Gastroesophageal sphincter (tissue), 4 donors: ENCODE data around the gene OR8B3. TPM values are rescaled to one million over a fixed set of nuclear protein-coding genes. Genes with fewer than 3 reads are reported as not detected.
"Not testable (repeated sequence)": the region's sequence is repeated elsewhere in the genome, so short reads cannot be mapped to it uniquely, and the experiment has no call there.

Experiments
- ATAC-seq: fragments of 150-250 bp; one replicate; pipeline ENCODE4 v1.9.1; 2016; ENCODE audit warnings: mild to moderate bottlenecking, moderate library complexity
- H3K27ac ChIP-seq, 4 donors: fragments of 200-600 bp; sonication (generic) in 3 of 4; 1 replicate in 3 of 4; 2 replicates in 1 of 4; pipeline ENCODE4 v1.5.1; 2016 to 2019
- H3K27me3 ChIP-seq: fragments of 200-600 bp; sonication (generic); one replicate; pipeline ENCODE4 v1.5.1; 2019
- H3K36me3 ChIP-seq, 2 donors: fragments of 200-600 bp; sonication (generic); one replicate each; pipeline ENCODE4 v1.5.1; 2019; ENCODE audit warnings: control low read depth in 1 of 2
- H3K4me1 ChIP-seq, 3 donors: fragments of 200-600 bp; sonication (generic); 1 replicate in 2 of 3; 2 replicates in 1 of 3; pipeline ENCODE4 v1.5.1; 2016 to 2019; ENCODE audit warnings: control low read depth in 2 of 3
- H3K4me3 ChIP-seq, 2 donors: fragments of 200-600 bp; sonication (generic); one replicate each; pipeline ENCODE4 v1.5.1; 2019; ENCODE audit warnings: mild to moderate bottlenecking in 1 of 2, moderate library complexity in 1 of 2
- H3K9me3 ChIP-seq, 3 donors: fragments of 200-600 bp; sonication (generic); one replicate each; pipeline ENCODE4 v1.5.1; 2017 to 2019; ENCODE audit warnings: control low read depth in 2 of 3
- EP300 ChIP-seq: sonication (generic); formaldehyde crosslinking; IDR thresholded peaks from one replicate; pipeline ENCODE4 v1.6.1; 2017; ENCODE audit warnings: antibody characterized with exemption, mild to moderate bottlenecking
- POLR2A ChIP-seq, 2 donors: fragments of 450-650 bp; IDR thresholded peaks; one replicate each; pipeline ENCODE4 v1.6.1; 2017; ENCODE audit warnings: antibody characterized with exemption in 2 of 2, mild to moderate bottlenecking in 2 of 2, moderate library complexity in 1 of 2
- POLR2AphosphoS5 ChIP-seq: sonication (generic); formaldehyde crosslinking; IDR thresholded peaks from one replicate; pipeline ENCODE4 v1.6.1; 2017; ENCODE audit warnings: antibody characterized with exemption
- WGBS, 2 donors: methylation state at CpG; one replicate each; pipeline ENCODE4 v1.1.5; 2018; ENCODE audit warnings: low coverage in 1 of 2; 5-methylcytosine and 5-hydroxymethylcytosine counted together
- total RNA-seq, 4 donors: library from RNA; depleted of rRNA; stranded (reverse); fragments of >200 nt; gene quantifications; one replicate each; pipeline ENCODE4 v1.1.0, GENCODE V29; 2016
- TF ChIP-seq, protein P1 (sequence below), 4 experiments: fragments of 200-600 bp in 2 of 4; fragments of 450-650 bp in 2 of 4; sonication (generic) in 1 of 4; IDR thresholded peaks; one replicate each; pipeline ENCODE4 v1.5.1; 2017 to 2019; ENCODE audit warnings: antibody characterized with exemption in 4 of 4, mild to moderate bottlenecking in 2 of 4, moderate library complexity in 2 of 4

OR8B3 gene
- total RNA-seq, 4 donors from 2014 or later, result not detected

DNA sequence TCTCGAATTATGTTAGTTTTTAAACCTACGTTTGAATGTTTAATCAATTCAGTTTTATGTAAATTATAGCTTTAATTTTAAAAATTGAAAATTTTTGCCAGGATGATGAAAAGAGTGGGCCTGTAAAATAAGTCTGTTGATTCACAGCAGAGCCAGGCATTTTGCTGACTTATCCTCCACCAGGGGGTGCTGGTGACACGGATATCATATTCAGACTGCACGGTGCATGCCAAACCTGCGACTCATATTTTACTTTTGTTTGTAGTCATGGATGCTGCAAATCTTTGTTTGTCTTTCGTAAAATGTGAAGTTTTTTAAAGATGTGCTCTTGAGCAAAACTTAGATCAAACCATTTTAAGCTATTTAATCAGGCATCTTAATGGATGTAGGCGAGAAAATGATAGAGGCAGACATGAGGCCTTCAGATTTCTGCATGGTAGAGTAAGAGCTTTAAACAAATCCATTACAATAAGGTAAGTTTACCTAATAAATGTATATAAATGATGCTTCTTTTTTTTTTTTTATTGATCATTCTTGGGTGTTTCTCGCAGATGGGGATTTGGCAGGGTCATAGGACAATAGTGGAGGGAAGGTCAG, 3.6 kb upstream of the OR8B3 start:
- WGBS, 2 donors, result 38 to 44% methylated on average over 7 to 8 of the region's 8 CpGs
- H3K27me3 ChIP-seq, result no peaks in the 10 kb centered on the region
- H3K9me3 ChIP-seq, result no peaks in the 10 kb centered on the region
- H3K4me1 ChIP-seq, result no peaks in the 10 kb centered on the region
- no peak overlapping the region for H3K27ac ChIP-seq
- H3K36me3 ChIP-seq, result no peaks in the 10 kb centered on the region
- no peak for TF ChIP-seq POLR2A (IDR thresholded peaks at IDR 0.05)
- TF ChIP-seq, protein P1, sequence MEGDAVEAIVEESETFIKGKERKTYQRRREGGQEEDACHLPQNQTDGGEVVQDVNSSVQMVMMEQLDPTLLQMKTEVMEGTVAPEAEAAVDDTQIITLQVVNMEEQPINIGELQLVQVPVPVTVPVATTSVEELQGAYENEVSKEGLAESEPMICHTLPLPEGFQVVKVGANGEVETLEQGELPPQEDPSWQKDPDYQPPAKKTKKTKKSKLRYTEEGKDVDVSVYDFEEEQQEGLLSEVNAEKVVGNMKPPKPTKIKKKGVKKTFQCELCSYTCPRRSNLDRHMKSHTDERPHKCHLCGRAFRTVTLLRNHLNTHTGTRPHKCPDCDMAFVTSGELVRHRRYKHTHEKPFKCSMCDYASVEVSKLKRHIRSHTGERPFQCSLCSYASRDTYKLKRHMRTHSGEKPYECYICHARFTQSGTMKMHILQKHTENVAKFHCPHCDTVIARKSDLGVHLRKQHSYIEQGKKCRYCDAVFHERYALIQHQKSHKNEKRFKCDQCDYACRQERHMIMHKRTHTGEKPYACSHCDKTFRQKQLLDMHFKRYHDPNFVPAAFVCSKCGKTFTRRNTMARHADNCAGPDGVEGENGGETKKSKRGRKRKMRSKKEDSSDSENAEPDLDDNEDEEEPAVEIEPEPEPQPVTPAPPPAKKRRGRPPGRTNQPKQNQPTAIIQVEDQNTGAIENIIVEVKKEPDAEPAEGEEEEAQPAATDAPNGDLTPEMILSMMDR (IDR thresholded peaks at IDR 0.05), result peak in 2 of 4 experiments; percentile 37 to 46
- ATAC-seq, result no peak
- H3K4me3 ChIP-seq, result no peak overlapping the region

DNA sequence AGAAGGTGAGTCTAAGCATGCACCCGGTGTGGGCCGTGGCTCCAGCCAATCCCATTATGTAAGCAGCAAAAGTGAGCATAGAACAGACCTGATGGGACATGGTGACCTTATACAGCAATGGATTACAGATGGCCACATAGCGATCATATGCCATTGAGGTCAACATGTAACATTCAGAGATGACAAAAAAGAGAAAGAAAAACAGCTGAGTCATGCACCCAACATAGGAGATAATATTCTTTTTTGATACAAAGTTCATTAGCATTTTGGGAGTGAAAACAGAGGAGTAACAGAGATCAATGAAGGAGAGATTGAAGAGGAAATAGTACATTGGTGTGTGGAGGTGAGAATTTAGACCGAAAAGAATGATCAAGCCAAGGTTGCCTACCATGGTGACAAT, 2.0 kb downstream of the OR8B3 start:
- WGBS, 2 donors, result 69 to 80% methylated on average over 1 to 3 of the region's 4 CpGs
- H3K27me3 ChIP-seq, H3K4me1 ChIP-seq, ATAC-seq, H3K27ac ChIP-seq, H3K36me3 ChIP-seq, H3K4me3 ChIP-seq, H3K9me3 ChIP-seq: not testable (repeated sequence)

DNA sequence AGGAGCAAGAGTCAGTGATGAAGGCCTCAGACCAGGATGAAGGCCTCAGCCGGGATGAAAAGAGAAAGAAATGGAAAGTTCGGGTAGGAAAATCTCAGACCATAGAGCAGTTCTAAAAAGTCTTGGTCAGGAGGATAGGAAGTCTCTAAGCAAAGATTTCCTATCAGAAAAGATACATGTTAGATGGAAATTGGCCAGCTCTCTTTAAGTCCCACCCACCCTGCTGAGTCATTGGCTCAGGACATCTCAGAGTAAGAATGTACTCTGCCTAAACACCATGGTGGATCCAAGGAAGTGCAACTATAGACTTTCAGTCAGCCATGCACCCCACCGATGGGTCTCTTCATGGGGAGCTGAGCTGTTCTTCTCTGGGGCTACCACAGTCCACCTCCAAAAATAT, 4.4 kb downstream of the OR8B3 start:
- no peaks in the 10 kb centered on the region for H3K4me1 ChIP-seq
- TF ChIP-seq POLR2AphosphoS5 (no peak), EP300 (no peak), POLR2A (IDR thresholded peaks at IDR 0.05) (no peak)
- TF ChIP-seq, protein P1 (IDR thresholded peaks at IDR 0.05), result no peak
- no peak for ATAC-seq
- no peak overlapping the region for H3K27ac ChIP-seq
- H3K27me3 ChIP-seq, result peaks cover 6% of the 10 kb centered on the region
- no peaks in the 10 kb centered on the region for H3K9me3 ChIP-seq
- 82 to 96% methylated on average over 3 of the region's 3 CpGs for WGBS, 2 donors
- H3K36me3 ChIP-seq, result no peaks in the 10 kb centered on the region
- no peak overlapping the region for H3K4me3 ChIP-seq

DNA sequence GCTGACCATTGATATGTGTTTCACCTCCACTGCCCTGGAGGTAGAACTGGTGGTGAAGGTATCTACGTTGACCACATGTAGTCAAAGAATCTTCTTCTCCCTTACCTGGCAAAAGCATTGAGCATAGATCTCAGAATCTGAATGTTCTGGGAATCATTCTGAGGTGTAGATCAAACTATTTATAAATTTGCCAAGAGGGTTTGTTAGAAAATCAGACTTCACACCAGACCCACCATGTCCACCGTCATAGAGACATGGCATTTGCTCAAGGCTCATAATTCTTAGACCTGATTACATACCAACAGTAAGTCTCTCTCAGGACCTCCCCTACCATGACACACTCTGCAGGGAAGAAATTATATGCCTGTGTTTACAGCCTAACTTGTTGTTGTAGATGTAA, 14.4 kb downstream of the OR8B3 start, which contains the start of gene OR8B2:
TSS of gene OR8B2 (minus strand) at position 101 of the 400 bp plus-strand sequence. CDS start 1,156 bp downstream, outside the sequence.
- Histone ChIP-seq H3K9me3 (no peaks in the 10 kb centered on the region), H3K4me3 (no peak within 1 kb of the TSS), H3K4me1 (no peaks in the 10 kb centered on the region), H3K27ac (no peak within 1 kb of the TSS), H3K27me3 (no peaks in the 10 kb centered on the region), H3K36me3 (no peaks in the 10 kb centered on the region)
- ATAC-seq, result no peak
- WGBS, 2 donors, result 80 to 87% methylated on average over 2 of the region's 2 CpGs
- TF ChIP-seq, protein P1 (IDR thresholded peaks at IDR 0.05), result no peak
- TF ChIP-seq POLR2A (IDR thresholded peaks at IDR 0.05) (no peak), POLR2AphosphoS5 (no peak), EP300 (no peak)

DNA sequence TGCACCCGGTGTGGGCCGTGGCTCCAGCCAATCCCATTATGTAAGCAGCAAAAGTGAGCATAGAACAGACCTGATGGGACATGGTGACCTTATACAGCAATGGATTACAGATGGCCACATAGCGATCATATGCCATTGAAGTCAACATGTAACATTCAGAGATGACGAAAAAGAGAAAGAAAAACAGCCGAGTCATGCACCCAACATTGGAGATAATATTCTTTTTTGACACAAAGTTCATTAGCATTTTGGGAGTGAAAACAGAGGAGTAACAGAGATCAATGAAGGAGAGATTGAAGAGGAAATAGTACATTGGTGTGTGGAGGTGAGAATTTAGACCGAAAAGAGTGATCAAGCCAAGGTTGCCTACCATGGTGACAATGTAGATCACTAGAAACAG, 16.0 kb downstream of the OR8B3 start:
- not testable (repeated sequence) for H3K27me3 ChIP-seq, H3K36me3 ChIP-seq, H3K27ac ChIP-seq, H3K4me3 ChIP-seq, ATAC-seq, H3K4me1 ChIP-seq, H3K9me3 ChIP-seq
- WGBS, 2 donors, result 73 to 90% methylated on average over 2 to 4 of the region's 6 CpGs

DNA sequence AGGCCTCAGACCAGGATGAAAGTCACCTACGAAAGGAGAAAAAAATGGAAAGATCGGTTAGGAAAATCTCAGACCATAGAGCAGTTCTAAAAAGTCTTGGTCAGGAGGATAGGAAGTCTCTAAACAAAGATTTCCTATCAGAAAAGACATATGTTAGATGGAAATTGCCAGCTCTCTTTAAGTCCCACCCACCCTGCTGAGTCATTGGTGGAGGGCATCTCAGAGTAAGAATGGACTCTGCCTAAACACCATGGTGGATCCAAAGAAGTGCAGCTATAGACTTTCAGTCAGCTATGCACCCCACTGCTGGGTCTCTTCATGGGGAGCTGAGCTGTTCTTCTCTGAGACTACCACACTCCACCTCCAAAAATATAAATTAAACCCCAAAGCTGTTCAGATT, 18.2 kb downstream of the OR8B3 start:
- Histone ChIP-seq H3K27me3 (no peaks in the 10 kb centered on the region), H3K27ac (no peak overlapping the region), H3K36me3 (no peaks in the 10 kb centered on the region), H3K9me3 (no peaks in the 10 kb centered on the region), H3K4me3 (no peak overlapping the region), H3K4me1 (no peaks in the 10 kb centered on the region)
- ATAC-seq, result no peak
- 68 to 92% methylated on average over 2 of the region's 2 CpGs for WGBS, 2 donors
- TF ChIP-seq POLR2AphosphoS5, result no peak
- no peak for TF ChIP-seq POLR2A (IDR thresholded peaks at IDR 0.05)
- no peak for TF ChIP-seq EP300
- TF ChIP-seq, protein P1 (IDR thresholded peaks at IDR 0.05), result no peak
